Esophagus squamous epithelium (tissue), 5 donors: ENCODE measurements around the gene B3GALNT2. TPM values are rescaled to one million over a fixed set of nuclear protein-coding genes. Genes with fewer than 3 reads are reported as not detected.
"Not testable (repeated sequence)": the region's sequence is repeated elsewhere in the genome, so short reads cannot be mapped to it uniquely, and the experiment has no call there.

Experiments used
- DNase-seq: peaks from one replicate; lab custom pipeline; 2025; lab: John Stamatoyannopoulos, UW
- H3K27ac ChIP-seq, 4 donors: fragments of 200-600 bp; sonication (generic); one replicate each; pipeline ENCODE4 v1.5.1; 2016 to 2019; ENCODE audit warnings: mild to moderate bottlenecking in 1 of 4
- H3K27me3 ChIP-seq, 4 donors: fragments of 200-600 bp; sonication (generic); 1 replicate in 3 of 4; 2 replicates in 1 of 4; pipeline versions ENCODE4 v1.5.1 to v1.6.0; 2017 to 2021; ENCODE audit warnings: antibody characterized with exemption in 1 of 4
- H3K36me3 ChIP-seq, 3 donors: fragments of 200-600 bp; sonication (generic); one replicate each; pipeline ENCODE4 v1.5.1; 2016 to 2019
- H3K4me1 ChIP-seq, 3 donors: fragments of 200-600 bp; sonication (generic); one replicate each; pipeline ENCODE4 v1.5.1; 2017 to 2019
- H3K4me3 ChIP-seq, 4 donors: fragments of 200-600 bp; sonication (generic); 1 replicate in 3 of 4; 2 replicates in 1 of 4; pipeline ENCODE4 v1.5.1; 2016 to 2019; ENCODE audit warnings: mild to moderate bottlenecking in 2 of 4, moderate library complexity in 1 of 4
- H3K9me3 ChIP-seq, 3 donors: fragments of 200-600 bp; sonication (generic); one replicate each; pipeline ENCODE4 v1.5.1; 2016 to 2019
- CTCF ChIP-seq, 6 experiments: fragments of 450-650 bp in 4 of 6; fragments of 200-600 bp in 2 of 6; sonication (generic) in 2 of 6; IDR thresholded peaks; one replicate each; pipeline ENCODE4 v1.5.1; 2016 to 2019; ENCODE audit warnings: antibody characterized with exemption in 6 of 6, mild to moderate bottlenecking in 4 of 6, moderate library complexity in 4 of 6
- POLR2A ChIP-seq, 4 donors: fragments of 450-650 bp; IDR thresholded peaks; one replicate each; pipeline ENCODE4 v1.6.1; 2017; ENCODE audit warnings: antibody characterized with exemption in 4 of 4, mild to moderate bottlenecking in 4 of 4, moderate library complexity in 3 of 4
- WGBS, 2 donors: methylation state at CpG; one replicate each; pipeline ENCODE4 v1.1.5; 2018; 5-methylcytosine and 5-hydroxymethylcytosine counted together
- intact Hi-C: fragments of 100-400 bp; cut with DNase I; formaldehyde crosslinking; loops from one replicate; pipeline ENCODE4 v1.15.0; 2022
- total RNA-seq, 4 donors: library from RNA; depleted of rRNA; stranded (reverse); fragments of >200 nt; gene quantifications; one replicate each; pipeline ENCODE4 v1.1.0, GENCODE V29; 2016
- donor health status: DM: yes; HTN: yes; CAD: no.

The B3GALNT2 gene
- total RNA-seq, 4 donors from 2014 or later = 23.1 to 44.6 (median 34.4) TPM

DNA sequence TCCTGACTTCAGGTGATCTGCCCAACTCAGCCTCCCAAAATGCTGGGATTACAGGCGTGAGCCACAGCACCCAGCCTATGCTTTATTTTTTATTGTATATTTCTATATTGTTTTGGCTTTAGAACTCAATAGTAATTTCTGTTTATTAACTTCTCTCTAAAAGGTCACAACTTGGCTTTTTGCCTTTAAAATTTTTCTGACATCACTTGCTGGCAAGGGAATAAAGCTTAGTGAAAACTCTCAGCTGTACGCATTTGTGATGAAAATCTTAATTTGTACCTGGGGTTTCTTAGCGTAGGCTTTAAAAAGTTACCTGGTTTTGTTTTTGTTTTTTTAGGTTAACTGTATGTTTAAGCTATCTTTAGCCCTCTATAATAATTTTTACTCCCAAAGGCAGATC, 36.2 kb downstream of the B3GALNT2 start:
- DNase-seq = no peak
- peaks cover 0 to 95% (median 6%) of the 10 kb centered on the region in 3 donors for H3K36me3 ChIP-seq

GRCh38 chr1:235465066-235465465, 39.2 kb downstream of the B3GALNT2 start:
- no peaks in the 10 kb centered on the region for H3K4me1 ChIP-seq
- no peaks in the 10 kb centered on the region for H3K27me3 ChIP-seq
- no peak for TF ChIP-seq CTCF (IDR thresholded peaks at IDR 0.05)
- TF ChIP-seq POLR2A (IDR thresholded peaks at IDR 0.05) = no peak
- H3K9me3 ChIP-seq = no peaks in the 10 kb centered on the region
- no peak overlapping the region for H3K4me3 ChIP-seq
- DNase-seq = no peak
- peaks cover 0 to 87% (median 0%) of the 10 kb centered on the region in 3 donors for H3K36me3 ChIP-seq
- H3K27ac ChIP-seq = no peak overlapping the region
- WGBS, 2 donors = 84 to 85% methylated on average over 3 of the region's 3 CpGs
- intact Hi-C loops = no loop called here

More for the DNA sequence above, 36.2 kb downstream of the B3GALNT2 start:
- Histone ChIP-seq H3K27ac (no peak overlapping the region), H3K4me1 (no peaks in the 10 kb centered on the region), H3K9me3 (no peaks in the 10 kb centered on the region), H3K4me3 (no peak overlapping the region), H3K27me3 (no peaks in the 10 kb centered on the region)
- WGBS, 2 donors = 74 to 78% methylated on average over 3 of the region's 3 CpGs
- intact Hi-C loops = no loop called here
- TF ChIP-seq POLR2A (IDR thresholded peaks at IDR 0.05) = no peak

DNA sequence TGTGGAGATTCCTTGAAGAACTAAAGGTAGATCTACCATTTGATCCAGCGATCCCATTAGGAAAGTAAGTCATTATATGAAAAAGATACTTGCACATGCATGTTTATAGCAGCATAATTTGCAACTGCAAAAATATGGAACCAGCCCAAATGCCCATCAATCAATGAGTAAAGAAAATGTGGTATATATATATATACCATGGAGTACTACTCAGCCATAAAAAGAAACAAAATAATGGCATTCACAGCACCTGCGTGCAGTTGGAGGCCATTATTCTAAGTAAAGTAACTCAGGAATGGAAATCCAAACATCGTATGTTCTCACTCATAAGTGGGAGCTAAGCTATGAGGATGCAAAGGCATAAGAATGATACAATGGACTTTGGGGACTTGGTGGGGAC, 41.4 kb downstream of the B3GALNT2 start:
- 94% methylated on average over 3 of the region's 3 CpGs for WGBS, 2 donors
- peaks cover 0 to 76% (median 0%) of the 10 kb centered on the region in 3 donors for H3K36me3 ChIP-seq
- H3K4me1 ChIP-seq, H3K4me3 ChIP-seq, H3K27me3 ChIP-seq, intact Hi-C loops, DNase-seq, H3K27ac ChIP-seq, H3K9me3 ChIP-seq: not testable (repeated sequence)

DNA sequence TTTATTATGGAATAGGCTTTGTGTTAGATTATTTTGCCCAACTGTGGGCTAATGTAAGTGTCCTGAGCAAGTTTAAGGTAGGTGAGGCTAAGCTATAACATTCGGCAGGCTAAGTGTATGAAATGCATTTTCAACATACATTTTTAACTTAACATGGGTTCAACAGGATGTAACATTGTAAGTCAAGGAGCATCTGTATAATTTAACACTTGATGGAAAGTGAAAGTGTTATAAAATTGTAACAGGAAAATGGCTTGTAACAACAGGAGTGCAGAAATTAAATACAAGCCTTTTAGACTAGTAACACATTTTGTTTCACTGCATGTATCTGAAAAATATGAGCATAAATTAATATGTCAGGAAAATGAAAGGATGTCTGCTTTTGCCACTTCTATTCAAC, 42.3 kb downstream of the B3GALNT2 start:
- Histone ChIP-seq H3K27me3 (no peaks in the 10 kb centered on the region), H3K36me3 (peaks cover 0 to 70% (median 0%) of the 10 kb centered on the region in 3 donors), H3K4me3 (no peak overlapping the region), H3K4me1 (no peaks in the 10 kb centered on the region), H3K9me3 (no peaks in the 10 kb centered on the region), H3K27ac (no peak overlapping the region)
- TF ChIP-seq POLR2A (IDR thresholded peaks at IDR 0.05) (no peak), CTCF (IDR thresholded peaks at IDR 0.05) (no peak)
- intact Hi-C loops = no loop called here
- WGBS, 2 donors = 90 to 100% methylated on average over 1 of the region's 1 CpG
- no peak for DNase-seq

- H3K4me1 ChIP-seq = no peaks in the 10 kb centered on the region
- WGBS, 2 donors = 71 to 74% methylated on average over 5 of the region's 5 CpGs
- intact Hi-C loops = no loop called here
- no peaks in the 10 kb centered on the region for H3K27me3 ChIP-seq
- H3K4me3 ChIP-seq = no peak overlapping the region
- no peak overlapping the region for H3K27ac ChIP-seq
- H3K36me3 ChIP-seq = peaks cover 0 to 60% (median 0%) of the 10 kb centered on the region in 3 donors
- DNase-seq = no peak
- H3K9me3 ChIP-seq = no peaks in the 10 kb centered on the region
- TF ChIP-seq CTCF (IDR thresholded peaks at IDR 0.05) (no peak), POLR2A (IDR thresholded peaks at IDR 0.05) (no peak)
These were observed 43.5 kb downstream of the B3GALNT2 start for GRCh38 chr1:235460770-235461169.

- H3K27ac ChIP-seq, H3K4me1 ChIP-seq, DNase-seq, H3K4me3 ChIP-seq, H3K9me3 ChIP-seq, intact Hi-C loops, H3K27me3 ChIP-seq: not testable (repeated sequence)
- H3K36me3 ChIP-seq = peaks cover 0 to 63% (median 8%) of the 10 kb centered on the region in 3 donors
- 90 to 93% methylated on average over 7 of the region's 7 CpGs for WGBS, 2 donors
These were observed 46.4 kb downstream of the B3GALNT2 start for GRCh38 chr1:235457856-235458255.

- WGBS, 2 donors = 63 to 76% methylated on average over 4 of the region's 4 CpGs
- Histone ChIP-seq H3K4me1 (no peaks in the 10 kb centered on the region), H3K27ac (no peak overlapping the region), H3K9me3 (no peaks in the 10 kb centered on the region), H3K27me3 (no peaks in the 10 kb centered on the region), H3K36me3 (peaks cover 0 to 69% (median 11%) of the 10 kb centered on the region in 3 donors), H3K4me3 (no peak overlapping the region)
- no peak for DNase-seq
- intact Hi-C loops = no loop called here
- TF ChIP-seq POLR2A (IDR thresholded peaks at IDR 0.05) = no peak
- no peak for TF ChIP-seq CTCF (IDR thresholded peaks at IDR 0.05)
These were observed 48.4 kb downstream of the B3GALNT2 start for GRCh38 chr1:235455823-235456222.
